WTC11 (cell line): Measurements from ENCODE around the gene MKLN1. TPM values are rescaled to one million over a fixed set of nuclear protein-coding genes. Genes with fewer than 3 reads are reported as not detected.

Experiments
- ATAC-seq: fragments of 200-7000 bp; cut with Tn5 transposase; 2 replicates; pipeline ENCODE4 v1.10.0; 2021; ENCODE audit warnings: mild to moderate bottlenecking, moderate library complexity
- CTCF ChIA-PET: fragments of 300-600 bp; sonication (Branson Sonifier 250); formaldehyde crosslinking; loops from one replicate; lab custom pipeline; 2021; ENCODE audit warnings: antibody characterized with exemption; lab: Charles Lee
- POLR2A ChIA-PET: fragments of 350-600 bp; sonication (Branson Sonifier 250); formaldehyde crosslinking; loops from one replicate; lab custom pipeline; 2021; ENCODE audit warnings: antibody characterized with exemption; lab: Charles Lee
- DNase-seq: peaks from one replicate; pipeline ENCODE4 v3.0.0; 2021; ENCODE audit warnings: low spot score
- H3K27ac Mint-ChIP-seq: 2 replicates; pipeline ENCODE4 v1.8.0; 2021; ENCODE audit warnings: mixed read lengths
- H3K27me3 Mint-ChIP-seq: 2 replicates; pipeline ENCODE4 v1.8.0; 2021; ENCODE audit warnings: low read depth, mild to moderate bottlenecking, moderate library complexity, mixed read lengths
- H3K36me3 Mint-ChIP-seq: 2 replicates; pipeline ENCODE4 v1.8.0; 2021; ENCODE audit warnings: mixed read lengths
- H3K4me1 Mint-ChIP-seq: 2 replicates; pipeline ENCODE4 v1.8.0; 2022; ENCODE audit warnings: mixed read lengths
- H3K4me3 Mint-ChIP-seq: 2 replicates; pipeline ENCODE4 v1.8.0; 2021; ENCODE audit warnings: mild to moderate bottlenecking, moderate library complexity, mixed read lengths
- H3K9me3 Mint-ChIP-seq: 2 replicates; pipeline ENCODE4 v1.8.0; 2021; ENCODE audit warnings: mixed read lengths
- CBFB ChIP-seq: sonication (generic); formaldehyde crosslinking; IDR thresholded peaks from 2 replicates; pipeline ENCODE4 v1.8.1; 2022; ENCODE audit warnings: mild to moderate bottlenecking, low read depth, missing genetic modification reagents
- CDX4 ChIP-seq: fragments of 250-450 bp; sonication (Bioruptor Pico); IDR thresholded peaks from 2 replicates; pipeline ENCODE4 v1.9.0; 2021; ENCODE audit warnings: moderate library complexity, mild to moderate bottlenecking, inconsistent platforms, borderline replicate concordance
- CREB1 ChIP-seq: sonication (generic); formaldehyde crosslinking; IDR thresholded peaks from 2 replicates; pipeline ENCODE4 v1.8.0; 2023; ENCODE audit warnings: mild to moderate bottlenecking, missing genetic modification reagents
- E2F1 ChIP-seq: sonication (generic); formaldehyde crosslinking; IDR thresholded peaks from 2 replicates; pipeline ENCODE4 v1.8.0; 2022; ENCODE audit warnings: mild to moderate bottlenecking, missing genetic modification reagents
- ELF4 ChIP-seq: sonication (generic); formaldehyde crosslinking; IDR thresholded peaks from 2 replicates; pipeline ENCODE4 v1.8.1; 2022; ENCODE audit warnings: low read depth, mild to moderate bottlenecking, moderate library complexity, missing genetic modification reagents
- ETV6 ChIP-seq: sonication (generic); formaldehyde crosslinking; IDR thresholded peaks from 2 replicates; pipeline ENCODE4 v1.8.1; 2022; ENCODE audit warnings: mild to moderate bottlenecking, missing genetic modification reagents
- GRHL2 ChIP-seq: fragments of 250-450 bp; sonication (Bioruptor Pico); IDR thresholded peaks from 2 replicates; pipeline ENCODE4 v1.8.0; 2022; ENCODE audit warnings: mild to moderate bottlenecking, moderate library complexity; ENCODE audit not compliant: insufficient replicate concordance, severe bottlenecking
- GTF2I ChIP-seq: fragments of 250-450 bp; sonication (Bioruptor Pico); conservative IDR thresholded peaks from 2 replicates; pipeline ENCODE4 v1.4.0; 2021; ENCODE audit warnings: mild to moderate bottlenecking
- JAZF1 ChIP-seq: fragments of 250-450 bp; sonication (Bioruptor Pico); IDR thresholded peaks from 2 replicates; pipeline ENCODE4 v1.9.0; 2021; ENCODE audit warnings: moderate library complexity, mild to moderate bottlenecking, inconsistent platforms
- JUN ChIP-seq: sonication (generic); formaldehyde crosslinking; IDR thresholded peaks from 2 replicates; pipeline ENCODE4 v1.8.0; 2023; ENCODE audit warnings: mild to moderate bottlenecking, missing genetic modification reagents
- MYBL2 ChIP-seq: sonication (generic); formaldehyde crosslinking; IDR thresholded peaks from 2 replicates; pipeline ENCODE4 v1.8.1; 2023; ENCODE audit warnings: mild to moderate bottlenecking, moderate library complexity, missing genetic modification reagents
- NFATC4 ChIP-seq: fragments of 250-450 bp; sonication (Bioruptor Pico); IDR thresholded peaks from 2 replicates; pipeline ENCODE4 v1.9.0; 2021; ENCODE audit warnings: mild to moderate bottlenecking
- NR3C1 ChIP-seq: sonication (generic); formaldehyde crosslinking; conservative IDR thresholded peaks from 2 replicates; pipeline ENCODE4 v1.8.1; 2023; ENCODE audit warnings: low read depth, mild to moderate bottlenecking, missing genetic modification reagents
- RORB ChIP-seq: fragments of 250-450 bp; sonication (Bioruptor Pico); IDR thresholded peaks from 2 replicates; pipeline ENCODE4 v1.9.0; 2021; ENCODE audit warnings: mild to moderate bottlenecking
- SMAD3 ChIP-seq: sonication (generic); formaldehyde crosslinking; IDR thresholded peaks from 2 replicates; pipeline ENCODE4 v1.8.0; 2022; ENCODE audit warnings: missing genetic modification reagents, mild to moderate bottlenecking, borderline replicate concordance
- SP1 ChIP-seq: sonication (generic); formaldehyde crosslinking; conservative IDR thresholded peaks from 2 replicates; pipeline ENCODE4 v1.8.1; 2022; ENCODE audit warnings: missing genetic modification reagents
- TEAD1 ChIP-seq: sonication (generic); formaldehyde crosslinking; IDR thresholded peaks from 2 replicates; pipeline ENCODE4 v1.8.0; 2022; ENCODE audit warnings: mild to moderate bottlenecking, missing genetic modification reagents
- TP53 ChIP-seq: sonication (generic); formaldehyde crosslinking; IDR thresholded peaks from 2 replicates; pipeline ENCODE4 v1.8.1; 2023; ENCODE audit warnings: mild to moderate bottlenecking, missing genetic modification reagents
- ZNF219 ChIP-seq: sonication (generic); formaldehyde crosslinking; IDR thresholded peaks from 2 replicates; pipeline ENCODE4 v1.8.0; 2023; ENCODE audit warnings: missing genetic modification reagents, mild to moderate bottlenecking, borderline replicate concordance
- ZNF396 ChIP-seq: fragments of 250-450 bp; sonication (Bioruptor Pico); IDR thresholded peaks from 2 replicates; pipeline ENCODE4 v1.8.0; 2021; ENCODE audit warnings: mild to moderate bottlenecking, moderate library complexity, borderline replicate concordance
- ZNF416 ChIP-seq: fragments of 250-450 bp; sonication (Bioruptor Pico); IDR thresholded peaks from 2 replicates; pipeline ENCODE4 v1.9.0; 2021; ENCODE audit warnings: mild to moderate bottlenecking, inconsistent platforms
- ZNF425 ChIP-seq: fragments of 250-450 bp; sonication (Bioruptor Pico); conservative IDR thresholded peaks from 2 replicates; pipeline ENCODE4 v1.9.0; 2021; ENCODE audit warnings: mild to moderate bottlenecking
- ZNF671 ChIP-seq: fragments of 250-450 bp; sonication (Bioruptor Pico); IDR thresholded peaks from 2 replicates; pipeline ENCODE4 v1.8.0; 2021; ENCODE audit warnings: mild to moderate bottlenecking
- total RNA-seq: library from RNA; stranded (reverse); gene quantifications from 3 replicates; pipeline ENCODE4 v1.2.3, GENCODE V29; 2021
- TF ChIP-seq, protein P1 (sequence below): sonication (generic); formaldehyde crosslinking; IDR thresholded peaks from 2 replicates; pipeline ENCODE4 v1.8.0; 2022; ENCODE audit warnings: missing genetic modification reagents
- TF ChIP-seq, protein P2 (sequence below): sonication (generic); formaldehyde crosslinking; IDR thresholded peaks from 2 replicates; pipeline ENCODE4 v1.8.1; 2022; ENCODE audit warnings: mild to moderate bottlenecking, missing genetic modification reagents, moderate library complexity, borderline replicate concordance
- TF ChIP-seq, protein P3 (sequence below): sonication (generic); formaldehyde crosslinking; IDR thresholded peaks from 2 replicates; pipeline ENCODE4 v1.8.1; 2022; ENCODE audit warnings: missing genetic modification reagents, borderline replicate concordance
- TF ChIP-seq, protein P4 (sequence below): fragments of 250-450 bp; sonication (Bioruptor Pico); IDR thresholded peaks from 2 replicates; pipeline ENCODE4 v1.8.0; 2021; ENCODE audit warnings: mild to moderate bottlenecking

MKLN1 gene
- total RNA-seq, 1 experiment from 2014 or later: 37.6 TPM

- Mint-ChIP-seq H3K27ac (no peak overlapping the region), H3K27me3 (no peaks in the 10 kb centered on the region), H3K9me3 (no peaks in the 10 kb centered on the region), H3K36me3 (no peaks in the 10 kb centered on the region), H3K4me1 (no peaks in the 10 kb centered on the region), H3K4me3 (no peak overlapping the region)
- POLR2A ChIA-PET: no interaction called here
- TF ChIP-seq NFATC4 (CRISPR knock-in tag) (no peak), CBFB (CRISPR knock-in tag) (no peak), SP1 (CRISPR knock-in tag) (no peak), E2F1 (CRISPR knock-in tag) (no peak), ZNF416 (CRISPR knock-in tag) (no peak), JUN (CRISPR knock-in tag) (no peak), ETV6 (no peak), ELF4 (CRISPR knock-in tag) (no peak), MYBL2 (CRISPR knock-in tag) (no peak), TEAD1 (no peak), ZNF425 (CRISPR knock-in tag) (no peak), TP53 (no peak), ZNF396 (CRISPR knock-in tag) (no peak), GTF2I (CRISPR knock-in tag) (no peak), SMAD3 (CRISPR knock-in tag) (no peak), RORB (CRISPR knock-in tag) (no peak), GRHL2 (CRISPR knock-in tag) (no peak)
- TF ChIP-seq, protein P1, sequence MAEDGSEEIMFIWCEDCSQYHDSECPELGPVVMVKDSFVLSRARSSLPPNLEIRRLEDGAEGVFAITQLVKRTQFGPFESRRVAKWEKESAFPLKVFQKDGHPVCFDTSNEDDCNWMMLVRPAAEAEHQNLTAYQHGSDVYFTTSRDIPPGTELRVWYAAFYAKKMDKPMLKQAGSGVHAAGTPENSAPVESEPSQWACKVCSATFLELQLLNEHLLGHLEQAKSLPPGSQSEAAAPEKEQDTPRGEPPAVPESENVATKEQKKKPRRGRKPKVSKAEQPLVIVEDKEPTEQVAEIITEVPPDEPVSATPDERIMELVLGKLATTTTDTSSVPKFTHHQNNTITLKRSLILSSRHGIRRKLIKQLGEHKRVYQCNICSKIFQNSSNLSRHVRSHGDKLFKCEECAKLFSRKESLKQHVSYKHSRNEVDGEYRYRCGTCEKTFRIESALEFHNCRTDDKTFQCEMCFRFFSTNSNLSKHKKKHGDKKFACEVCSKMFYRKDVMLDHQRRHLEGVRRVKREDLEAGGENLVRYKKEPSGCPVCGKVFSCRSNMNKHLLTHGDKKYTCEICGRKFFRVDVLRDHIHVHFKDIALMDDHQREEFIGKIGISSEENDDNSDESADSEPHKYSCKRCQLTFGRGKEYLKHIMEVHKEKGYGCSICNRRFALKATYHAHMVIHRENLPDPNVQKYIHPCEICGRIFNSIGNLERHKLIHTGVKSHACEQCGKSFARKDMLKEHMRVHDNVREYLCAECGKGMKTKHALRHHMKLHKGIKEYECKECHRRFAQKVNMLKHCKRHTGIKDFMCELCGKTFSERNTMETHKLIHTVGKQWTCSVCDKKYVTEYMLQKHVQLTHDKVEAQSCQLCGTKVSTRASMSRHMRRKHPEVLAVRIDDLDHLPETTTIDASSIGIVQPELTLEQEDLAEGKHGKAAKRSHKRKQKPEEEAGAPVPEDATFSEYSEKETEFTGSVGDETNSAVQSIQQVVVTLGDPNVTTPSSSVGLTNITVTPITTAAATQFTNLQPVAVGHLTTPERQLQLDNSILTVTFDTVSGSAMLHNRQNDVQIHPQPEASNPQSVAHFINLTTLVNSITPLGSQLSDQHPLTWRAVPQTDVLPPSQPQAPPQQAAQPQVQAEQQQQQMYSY (CRISPR knock-in tag): no peak
- TF ChIP-seq, protein P2, sequence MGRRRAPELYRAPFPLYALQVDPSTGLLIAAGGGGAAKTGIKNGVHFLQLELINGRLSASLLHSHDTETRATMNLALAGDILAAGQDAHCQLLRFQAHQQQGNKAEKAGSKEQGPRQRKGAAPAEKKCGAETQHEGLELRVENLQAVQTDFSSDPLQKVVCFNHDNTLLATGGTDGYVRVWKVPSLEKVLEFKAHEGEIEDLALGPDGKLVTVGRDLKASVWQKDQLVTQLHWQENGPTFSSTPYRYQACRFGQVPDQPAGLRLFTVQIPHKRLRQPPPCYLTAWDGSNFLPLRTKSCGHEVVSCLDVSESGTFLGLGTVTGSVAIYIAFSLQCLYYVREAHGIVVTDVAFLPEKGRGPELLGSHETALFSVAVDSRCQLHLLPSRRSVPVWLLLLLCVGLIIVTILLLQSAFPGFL: no peak
- no peak for DNase-seq
- no peak for ATAC-seq
- CTCF ChIA-PET: interaction anchor here (1.6 kb wide), 1 partner anchor 31 kb away, joined by 3 read pairs; no protein-coding TSS in a partner anchor
Measured at GRCh38 chr7:131455001-131455400, 127.3 kb downstream of the MKLN1 start.

GRCh38 chr7:131455546-131455945 lies 127.9 kb downstream of the MKLN1 start:
- ATAC-seq: no peak
- POLR2A ChIA-PET: no interaction called here
- TF ChIP-seq, protein P3, sequence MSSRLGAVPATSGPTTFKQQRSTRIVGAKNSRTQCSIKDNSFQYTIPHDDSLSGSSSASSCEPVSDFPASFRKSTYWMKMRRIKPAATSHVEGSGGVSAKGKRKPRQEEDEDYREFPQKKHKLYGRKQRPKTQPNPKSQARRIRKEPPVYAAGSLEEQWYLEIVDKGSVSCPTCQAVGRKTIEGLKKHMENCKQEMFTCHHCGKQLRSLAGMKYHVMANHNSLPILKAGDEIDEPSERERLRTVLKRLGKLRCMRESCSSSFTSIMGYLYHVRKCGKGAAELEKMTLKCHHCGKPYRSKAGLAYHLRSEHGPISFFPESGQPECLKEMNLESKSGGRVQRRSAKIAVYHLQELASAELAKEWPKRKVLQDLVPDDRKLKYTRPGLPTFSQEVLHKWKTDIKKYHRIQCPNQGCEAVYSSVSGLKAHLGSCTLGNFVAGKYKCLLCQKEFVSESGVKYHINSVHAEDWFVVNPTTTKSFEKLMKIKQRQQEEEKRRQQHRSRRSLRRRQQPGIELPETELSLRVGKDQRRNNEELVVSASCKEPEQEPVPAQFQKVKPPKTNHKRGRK: no peak
- TF ChIP-seq CBFB (CRISPR knock-in tag) (no peak), CDX4 (CRISPR knock-in tag) (no peak), ETV6 (no peak), NR3C1 (no peak), JAZF1 (CRISPR knock-in tag) (no peak), CREB1 (CRISPR knock-in tag) (no peak), ZNF219 (CRISPR knock-in tag) (no peak), ZNF671 (CRISPR knock-in tag) (no peak)
- TF ChIP-seq, protein P4, sequence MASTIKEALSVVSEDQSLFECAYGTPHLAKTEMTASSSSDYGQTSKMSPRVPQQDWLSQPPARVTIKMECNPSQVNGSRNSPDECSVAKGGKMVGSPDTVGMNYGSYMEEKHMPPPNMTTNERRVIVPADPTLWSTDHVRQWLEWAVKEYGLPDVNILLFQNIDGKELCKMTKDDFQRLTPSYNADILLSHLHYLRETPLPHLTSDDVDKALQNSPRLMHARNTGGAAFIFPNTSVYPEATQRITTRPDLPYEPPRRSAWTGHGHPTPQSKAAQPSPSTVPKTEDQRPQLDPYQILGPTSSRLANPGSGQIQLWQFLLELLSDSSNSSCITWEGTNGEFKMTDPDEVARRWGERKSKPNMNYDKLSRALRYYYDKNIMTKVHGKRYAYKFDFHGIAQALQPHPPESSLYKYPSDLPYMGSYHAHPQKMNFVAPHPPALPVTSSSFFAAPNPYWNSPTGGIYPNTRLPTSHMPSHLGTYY (CRISPR knock-in tag): no peak

More at GRCh38 chr7:131455546-131455945, 127.9 kb downstream of the MKLN1 start:
- no peaks in the 10 kb centered on the region for H3K9me3 Mint-ChIP-seq
- no peaks in the 10 kb centered on the region for H3K27me3 Mint-ChIP-seq
- H3K4me1 Mint-ChIP-seq: no peaks in the 10 kb centered on the region
- DNase-seq: no peak
- no peaks in the 10 kb centered on the region for H3K36me3 Mint-ChIP-seq
- CTCF ChIA-PET: no interaction called here
- no peak overlapping the region for H3K4me3 Mint-ChIP-seq
- H3K27ac Mint-ChIP-seq: no peak overlapping the region
